HG02763 (cell line): ENCODE data around the gene MEPCE.

Experiments used
- ATAC-seq: cut with Tn5 transposase; IDR thresholded peaks from one replicate; pipeline ENCODE4 v1.9.1; 2021; ENCODE audit warnings: mild to moderate bottlenecking, moderate library complexity; ENCODE audit not compliant: unreplicated experiment

Gene MEPCE

GRCh38 chr7:100482728-100483089 lies 53.1 kb downstream of the MEPCE start:
- ATAC-seq = no peak

DNA sequence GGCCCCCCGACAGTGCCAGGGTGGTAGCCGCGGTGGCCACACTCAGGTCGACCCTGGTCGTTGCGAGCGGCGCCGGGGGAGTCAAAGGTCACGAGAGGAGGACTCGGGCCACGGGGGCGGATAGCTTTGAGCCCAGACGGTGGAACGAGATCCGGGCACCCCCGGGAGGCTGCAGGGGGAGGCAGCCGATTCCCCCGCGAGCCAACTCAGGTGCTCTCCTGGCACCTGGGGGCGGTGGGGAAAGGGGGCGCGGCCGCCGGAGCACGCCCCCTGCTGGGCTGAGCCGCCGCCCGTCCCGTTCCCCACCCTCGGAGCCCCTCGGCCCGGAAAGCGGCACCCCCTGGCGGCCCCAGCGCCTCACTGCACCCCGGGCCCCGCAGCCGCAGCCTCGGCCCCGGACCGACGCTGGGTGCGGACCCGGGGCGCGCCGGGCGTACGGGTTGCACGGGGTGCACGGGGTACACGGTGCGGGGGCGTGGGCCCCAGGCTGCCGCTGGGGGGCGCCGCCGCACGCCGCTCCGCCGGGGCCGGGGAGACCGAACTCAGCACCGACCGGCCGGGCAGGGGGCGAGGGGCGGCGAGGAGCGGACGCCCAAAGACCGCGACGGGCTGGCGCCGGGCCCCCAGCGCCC lies 53.6 kb downstream of the MEPCE start:
- ATAC-seq = peak; percentile 59
